ENCODE data around the gene ICAM5.

DNA sequence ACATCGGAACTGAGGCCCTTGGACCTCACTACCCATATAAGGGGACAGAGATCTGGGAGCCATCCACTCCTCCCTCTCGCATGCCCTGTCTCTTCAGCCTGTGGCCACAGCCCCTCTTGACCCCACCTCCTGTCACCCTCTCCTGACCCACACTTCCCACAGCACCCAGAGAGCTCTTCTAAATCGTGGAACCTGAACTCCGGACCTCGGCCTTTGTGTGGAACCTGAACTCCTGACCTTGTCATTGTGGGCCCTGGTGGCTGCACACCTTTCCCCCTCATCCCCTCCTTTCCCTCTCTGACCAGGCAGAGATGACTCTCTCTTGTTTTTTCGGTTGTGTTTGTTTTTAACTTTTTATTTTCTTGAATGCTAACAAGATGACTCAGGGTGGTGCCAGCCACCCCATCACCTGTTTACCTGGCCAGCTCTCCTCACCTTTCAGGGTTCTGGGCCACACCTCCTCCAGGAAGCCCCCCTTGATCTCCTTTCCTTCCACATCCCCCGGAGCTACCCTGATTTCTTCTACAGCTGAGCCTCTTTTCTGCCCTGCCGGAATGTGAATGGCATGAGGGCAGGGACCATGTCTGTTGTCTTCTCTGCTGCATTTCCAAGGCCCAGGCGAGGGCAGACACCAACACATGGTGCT is 32.7 kb upstream of the ICAM5 start:
- TF ChIP-seq, protein P1, sequence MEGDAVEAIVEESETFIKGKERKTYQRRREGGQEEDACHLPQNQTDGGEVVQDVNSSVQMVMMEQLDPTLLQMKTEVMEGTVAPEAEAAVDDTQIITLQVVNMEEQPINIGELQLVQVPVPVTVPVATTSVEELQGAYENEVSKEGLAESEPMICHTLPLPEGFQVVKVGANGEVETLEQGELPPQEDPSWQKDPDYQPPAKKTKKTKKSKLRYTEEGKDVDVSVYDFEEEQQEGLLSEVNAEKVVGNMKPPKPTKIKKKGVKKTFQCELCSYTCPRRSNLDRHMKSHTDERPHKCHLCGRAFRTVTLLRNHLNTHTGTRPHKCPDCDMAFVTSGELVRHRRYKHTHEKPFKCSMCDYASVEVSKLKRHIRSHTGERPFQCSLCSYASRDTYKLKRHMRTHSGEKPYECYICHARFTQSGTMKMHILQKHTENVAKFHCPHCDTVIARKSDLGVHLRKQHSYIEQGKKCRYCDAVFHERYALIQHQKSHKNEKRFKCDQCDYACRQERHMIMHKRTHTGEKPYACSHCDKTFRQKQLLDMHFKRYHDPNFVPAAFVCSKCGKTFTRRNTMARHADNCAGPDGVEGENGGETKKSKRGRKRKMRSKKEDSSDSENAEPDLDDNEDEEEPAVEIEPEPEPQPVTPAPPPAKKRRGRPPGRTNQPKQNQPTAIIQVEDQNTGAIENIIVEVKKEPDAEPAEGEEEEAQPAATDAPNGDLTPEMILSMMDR (IDR thresholded peaks at IDR 0.05), result no peak
- no peak for TF ChIP-seq POLR2A (IDR thresholded peaks at IDR 0.05)

All from esophagus squamous epithelium (tissue), 4 donors.